DOHH2 (cell line): ENCODE results near the gene KIF13A.

ENCODE experiments used
- CTCF ChIP-seq: fragments of 200-600 bp; sonication (generic); IDR thresholded peaks from one replicate; pipeline ENCODE4 v1.5.1; 2014; ENCODE audit warnings: antibody characterized with exemption, mild to moderate bottlenecking, low read depth, low read length; ENCODE audit not compliant: poor library complexity, severe bottlenecking
- EZH2phosphoT487 ChIP-seq: fragments of 200-600 bp; sonication (generic); IDR thresholded peaks from 2 replicates; pipeline ENCODE4 v1.6.1; 2017; ENCODE audit warnings: borderline replicate concordance, mild to moderate bottlenecking, antibody characterized with exemption, low read length, moderate library complexity, mixed read lengths

GRCh38 chr6:17984812-17985670 is 2.4 kb downstream of the KIF13A start:
- no peak for TF ChIP-seq CTCF
- TF ChIP-seq EZH2phosphoT487: no peak
